HG03175 (cell line): ENCODE data around the gene HS3ST1.

Experiments
- ATAC-seq: cut with Tn5 transposase; IDR thresholded peaks from one replicate; pipeline ENCODE4 v1.9.1; 2021; ENCODE audit warnings: mild to moderate bottlenecking, moderate library complexity; ENCODE audit not compliant: unreplicated experiment

HS3ST1 gene

GRCh38 chr4:11435557-11435956, 6.9 kb upstream of the HS3ST1 start:
- ATAC-seq, result no peak

- ATAC-seq, result no peak
Observed at GRCh38 chr4:11431111-11431510, 2.4 kb upstream of the HS3ST1 start.

- no peak for ATAC-seq
Observed at GRCh38 chr4:11430536-11430935, 1.8 kb upstream of the HS3ST1 start.

GRCh38 chr4:11429699-11430045, 978 bp upstream of the HS3ST1 start:
- ATAC-seq, result no peak

- peak; percentile 82 for ATAC-seq
Observed at GRCh38 chr4:11428899-11429698, 405 bp upstream of the HS3ST1 start.

- no peak for ATAC-seq
Observed at GRCh38 chr4:11427121-11427996, 1.3 kb downstream of the HS3ST1 start.

GRCh38 chr4:11426731-11427120, 2.0 kb downstream of the HS3ST1 start:
- ATAC-seq, result no peak

- ATAC-seq, result no peak
Observed at GRCh38 chr4:11426003-11426402, 2.7 kb downstream of the HS3ST1 start.

- ATAC-seq, result no peak
Observed at GRCh38 chr4:11424856-11425255, 3.8 kb downstream of the HS3ST1 start.

- ATAC-seq, result peak; percentile 36
Observed at GRCh38 chr4:11424000-11424399, 4.7 kb downstream of the HS3ST1 start.

- no peak for ATAC-seq
Observed at GRCh38 chr4:11423465-11423864, 5.2 kb downstream of the HS3ST1 start.

- no peak for ATAC-seq
Observed at GRCh38 chr4:11421116-11421515, 7.6 kb downstream of the HS3ST1 start.

GRCh38 chr4:11420327-11420726, 8.4 kb downstream of the HS3ST1 start:
- ATAC-seq, result no peak

- no peak for ATAC-seq
Observed at GRCh38 chr4:11418610-11419009, 10.1 kb downstream of the HS3ST1 start.

- ATAC-seq, result no peak
Observed at GRCh38 chr4:11416767-11417113, 12.0 kb downstream of the HS3ST1 start.

GRCh38 chr4:11416071-11416766, 12.5 kb downstream of the HS3ST1 start:
- peak; percentile 48 for ATAC-seq

- peak; percentile 60 for ATAC-seq
Observed at GRCh38 chr4:11415409-11416070, 13.2 kb downstream of the HS3ST1 start.

- no peak for ATAC-seq
Observed at GRCh38 chr4:11412211-11412610, 16.5 kb downstream of the HS3ST1 start.

- no peak for ATAC-seq
Observed at GRCh38 chr4:11409632-11410031, 19.1 kb downstream of the HS3ST1 start.

GRCh38 chr4:11408233-11408967, 20.3 kb downstream of the HS3ST1 start:
- no peak for ATAC-seq
